B cell (primary cell): ENCODE results near the gene CLEC2L. TPM values are rescaled to one million over a fixed set of nuclear protein-coding genes. Genes with fewer than 3 reads are reported as not detected.

ENCODE experiments used
- ATAC-seq: fragments of 200-7000 bp; cut with Tn5 transposase; one replicate; pipeline ENCODE4 v1.10.0; 2021; ENCODE audit warnings: low read depth, mild to moderate bottlenecking, moderate number of reproducible peaks, moderate library complexity
- CTCF ChIA-PET: fragments of 350-600 bp; sonication (Branson Sonifier 250); formaldehyde crosslinking; loops from one replicate; lab custom pipeline; 2021; ENCODE audit warnings: antibody characterized with exemption, inconsistent platforms; lab: Charles Lee
- POLR2A ChIA-PET: fragments of 350-600 bp; sonication (Branson Sonifier 250); formaldehyde crosslinking; loops from one replicate; lab custom pipeline; 2021; ENCODE audit warnings: antibody characterized with exemption; lab: Charles Lee
- DNase-seq: peaks from one replicate; pipeline ENCODE4 v3.0.0; 2013
- H2AFZ ChIP-seq: 2 replicates; pipeline ENCODE4 v1.6.1; 2012; ENCODE audit warnings: mild to moderate bottlenecking, low read depth, low read length; ENCODE audit not compliant: insufficient read depth, poor library complexity, severe bottlenecking
- H3K27ac ChIP-seq, 2 donors: 1 replicate in 1 of 2; 2 replicates in 1 of 2; pipeline ENCODE4 v1.5.1; 2012 to 2013; ENCODE audit warnings: low read length in 2 of 2, mild to moderate bottlenecking in 2 of 2, moderate library complexity in 1 of 2
- H3K27me3 ChIP-seq, 4 experiments: fragments of 200-600 bp in 1 of 4; sonication (generic) in 1 of 4; replicated peaks in 1 of 4; 1 replicate in 2 of 4; 2 replicates in 2 of 4; pipeline versions ENCODE4 v1.6.1 to v1.7.0; 2013 to 2016; ENCODE audit warnings: low read length in 3 of 4, mild to moderate bottlenecking in 2 of 4, mixed read lengths in 1 of 4, moderate library complexity in 1 of 4; ENCODE audit not compliant: insufficient read depth in 4 of 4, control insufficient read depth in 3 of 4; ENCODE audit errors: control extremely low read depth in 1 of 4
- H3K36me3 ChIP-seq, 2 experiments: replicated peaks in 1 of 2; 1 replicate in 1 of 2; 2 replicates in 1 of 2; pipeline versions ENCODE4 v1.6.1 to v1.7.1; 2013; ENCODE audit warnings: low read length in 1 of 2; ENCODE audit not compliant: insufficient read depth in 2 of 2, control insufficient read depth in 1 of 2; ENCODE audit errors: control extremely low read depth in 1 of 2, extremely low read depth in 1 of 2
- H3K4me1 ChIP-seq, 2 donors: fragments of 200-600 bp in 1 of 2; sonication (generic) in 1 of 2; 1 replicate in 1 of 2; 2 replicates in 1 of 2; pipeline versions ENCODE4 v1.5.1 to v1.6.1; 2013 to 2017; ENCODE audit warnings: low read length in 2 of 2; ENCODE audit not compliant: control insufficient read depth in 2 of 2, insufficient read depth in 2 of 2
- H3K4me2 ChIP-seq: replicated peaks from 2 replicates; pipeline ENCODE3; 2012; ENCODE audit warnings: mild to moderate bottlenecking, low read depth, low read length; ENCODE audit not compliant: poor library complexity, severe bottlenecking
- H3K4me3 ChIP-seq, 5 experiments: fragments of 200-600 bp in 1 of 5; sonication (generic) in 1 of 5; 1 replicate in 3 of 5; 2 replicates in 2 of 5; pipeline versions ENCODE4 v1.5.1 to v1.7.0; 2011 to 2016; ENCODE audit warnings: low read length in 4 of 5, mild to moderate bottlenecking in 4 of 5, low read depth in 2 of 5, control low read depth in 1 of 5, moderate library complexity in 1 of 5; ENCODE audit not compliant: insufficient read depth in 1 of 5; ENCODE audit errors: control extremely low read depth in 1 of 5, extremely low read depth in 1 of 5
- H3K79me2 ChIP-seq: fragments of 200-600 bp; sonication (generic); one replicate; pipeline ENCODE4 v1.6.0; 2016; ENCODE audit warnings: low read length; ENCODE audit not compliant: control insufficient read depth, insufficient read depth
- H3K9ac ChIP-seq: fragments of 200-600 bp; sonication (generic); 2 replicates; pipeline ENCODE4 v1.6.1; 2017; ENCODE audit warnings: mild to moderate bottlenecking, low read length, moderate library complexity
- H3K9me3 ChIP-seq, 3 donors: one replicate each; pipeline versions ENCODE4 v1.6.1 to v1.7.1; 2013; ENCODE audit warnings: low read length in 2 of 3; ENCODE audit not compliant: control insufficient read depth in 2 of 3, insufficient read depth in 1 of 3; ENCODE audit errors: control extremely low read depth in 1 of 3
- H4K20me1 ChIP-seq: 2 replicates; pipeline ENCODE4 v1.6.0; 2012; ENCODE audit warnings: mild to moderate bottlenecking, low read length; ENCODE audit not compliant: insufficient read depth, control insufficient read depth, poor library complexity, severe bottlenecking
- H3K27ac Mint-ChIP-seq: one replicate; pipeline ENCODE4 v1.8.0; 2021; ENCODE audit warnings: mixed read lengths
- H3K27me3 Mint-ChIP-seq: one replicate; pipeline ENCODE4 v1.8.0; 2021; ENCODE audit warnings: mixed read lengths
- H3K4me1 Mint-ChIP-seq: one replicate; pipeline ENCODE4 v1.8.0; 2021; ENCODE audit warnings: mixed read lengths
- H3K4me3 Mint-ChIP-seq: one replicate; pipeline ENCODE4 v1.8.0; 2021; ENCODE audit warnings: mixed read lengths
- H3K9me3 Mint-ChIP-seq: one replicate; pipeline ENCODE4 v1.8.0; 2022; ENCODE audit warnings: mixed read lengths; ENCODE audit not compliant: insufficient read depth
- EZH2 ChIP-seq: IDR thresholded peaks from 2 replicates; pipeline ENCODE4 v1.6.1; 2012; ENCODE audit warnings: borderline replicate concordance, low read depth, mild to moderate bottlenecking, moderate library complexity, low read length; ENCODE audit not compliant: insufficient read depth, poor library complexity, severe bottlenecking
- WGBS: methylation state at CpG from one replicate; pipeline ENCODE4 v1.1.5; 2013; ENCODE audit warnings: missing lambda C conversion rate; ENCODE audit not compliant: insufficient coverage; 5-methylcytosine and 5-hydroxymethylcytosine counted together
- intact Hi-C: fragments of 100-400 bp; cut with micrococcal nuclease; formaldehyde crosslinking; loops from one replicate; pipeline ENCODE4 v1.10.0; 2022
- polyA plus RNA-seq: library from polyadenylated mRNA; depleted of rRNA; stranded (reverse); fragments of >200 nt; gene quantifications from 2 replicates; pipeline ENCODE4 v1.2.3, GENCODE V29; 2012
- total RNA-seq, 2 donors: library from RNA; stranded (reverse); fragments of 120-200 nt in 1 of 2; gene quantifications; 1 replicate in 1 of 2; 2 replicates in 1 of 2; pipeline versions ENCODE4 v1.2.3 to v1.2.4, GENCODE V29; 2013 to 2022
- TF ChIP-seq, protein P1 (sequence below): fragments of 200-600 bp; IDR thresholded peaks from one replicate; pipeline ENCODE4 v1.8.0; 2022; ENCODE audit warnings: antibody characterized with exemption, mild to moderate bottlenecking

The CLEC2L gene
- total and polyA plus RNA-seq, 2 donors (not counting 1 experiment from before 2014, with no cell fraction given), result not detected

- peaks cover 26% of the 10 kb centered on the region for H3K4me1 Mint-ChIP-seq
- no peaks in the 10 kb centered on the region for H4K20me1 ChIP-seq
- WGBS, result 50% methylated on average over 2 of the region's 5 CpGs
- H3K9me3 Mint-ChIP-seq, result peaks cover 9% of the 10 kb centered on the region
- H3K9ac ChIP-seq, result peak overlapping the region; percentile 47
- DNase-seq (peak; percentile 42), ATAC-seq (peak; percentile 51)
- H3K27me3 Mint-ChIP-seq, result peaks cover 7% of the 10 kb centered on the region
- no peaks in the 10 kb centered on the region for H3K79me2 ChIP-seq
- H3K4me3 Mint-ChIP-seq, result peak overlapping the region; percentile 3
- H3K4me2 ChIP-seq, result peak overlapping the region; percentile 60
- peak overlapping the region; percentile 68 for H2AFZ ChIP-seq
- H3K27ac ChIP-seq, result no peak overlapping the region
- ChIA-PET CTCF (interaction anchor here (1.0 kb wide), 1 partner anchor 10 kb away, joined by 3 read pairs; no protein-coding TSS in a partner anchor), POLR2A (no interaction called here)
- peaks cover 11 to 20% of the 10 kb centered on the region in 2 donors for H3K4me1 ChIP-seq
- no peaks in the 10 kb centered on the region for H3K36me3 ChIP-seq
- H3K27ac Mint-ChIP-seq, result no peak overlapping the region
- H3K9me3 ChIP-seq, result peaks cover 0 to 14% (median 0%) of the 10 kb centered on the region in 3 donors
- intact Hi-C loops, result no loop called here
- H3K27me3 ChIP-seq, result no peaks in the 10 kb centered on the region
- no peak for TF ChIP-seq EZH2
- TF ChIP-seq, protein P1, sequence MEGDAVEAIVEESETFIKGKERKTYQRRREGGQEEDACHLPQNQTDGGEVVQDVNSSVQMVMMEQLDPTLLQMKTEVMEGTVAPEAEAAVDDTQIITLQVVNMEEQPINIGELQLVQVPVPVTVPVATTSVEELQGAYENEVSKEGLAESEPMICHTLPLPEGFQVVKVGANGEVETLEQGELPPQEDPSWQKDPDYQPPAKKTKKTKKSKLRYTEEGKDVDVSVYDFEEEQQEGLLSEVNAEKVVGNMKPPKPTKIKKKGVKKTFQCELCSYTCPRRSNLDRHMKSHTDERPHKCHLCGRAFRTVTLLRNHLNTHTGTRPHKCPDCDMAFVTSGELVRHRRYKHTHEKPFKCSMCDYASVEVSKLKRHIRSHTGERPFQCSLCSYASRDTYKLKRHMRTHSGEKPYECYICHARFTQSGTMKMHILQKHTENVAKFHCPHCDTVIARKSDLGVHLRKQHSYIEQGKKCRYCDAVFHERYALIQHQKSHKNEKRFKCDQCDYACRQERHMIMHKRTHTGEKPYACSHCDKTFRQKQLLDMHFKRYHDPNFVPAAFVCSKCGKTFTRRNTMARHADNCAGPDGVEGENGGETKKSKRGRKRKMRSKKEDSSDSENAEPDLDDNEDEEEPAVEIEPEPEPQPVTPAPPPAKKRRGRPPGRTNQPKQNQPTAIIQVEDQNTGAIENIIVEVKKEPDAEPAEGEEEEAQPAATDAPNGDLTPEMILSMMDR, result no peak
- peak overlapping the region in 2 of 5 experiments; percentile 9 to 36 for H3K4me3 ChIP-seq
Observed at GRCh38 chr7:139494835-139495579, 28.5 kb upstream of the CLEC2L start.

DNA sequence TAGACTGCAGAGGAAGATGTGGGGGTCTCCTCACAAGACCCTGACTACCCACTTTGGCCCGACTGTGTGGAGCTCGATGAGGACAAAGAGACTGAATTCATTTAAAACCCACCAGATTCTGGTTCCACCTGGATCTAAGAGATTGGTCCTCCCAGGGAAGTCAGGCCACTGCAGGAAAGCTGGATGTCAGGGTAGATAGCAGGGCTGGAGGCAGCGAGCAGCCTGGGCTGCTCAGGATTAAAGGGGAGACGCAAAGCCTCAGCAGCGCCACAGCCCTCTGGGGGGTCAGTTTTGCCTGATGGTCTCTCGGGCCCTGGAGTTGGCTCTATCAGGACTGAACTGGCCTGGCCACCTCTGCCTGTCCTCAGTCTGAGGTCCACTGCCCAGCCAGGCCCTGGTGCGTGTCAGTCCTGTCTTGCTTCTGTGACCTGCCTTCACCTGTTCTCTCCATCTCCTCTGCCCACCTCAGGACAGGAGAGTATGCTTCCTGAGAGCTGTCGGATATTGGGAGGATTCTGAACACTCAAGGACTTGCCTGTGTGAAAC, 27.8 kb upstream of the CLEC2L start:
- Histone ChIP-seq H4K20me1 (no peaks in the 10 kb centered on the region), H2AFZ (peak overlapping the region; percentile 68), H3K27ac (no peak overlapping the region), H3K27me3 (peaks cover 0 to 1% (median 0%) of the 10 kb centered on the region in 4 experiments), H3K79me2 (no peaks in the 10 kb centered on the region), H3K4me3 (peak overlapping the region in 2 of 5 experiments; percentile 9 to 36), H3K9ac (peak overlapping the region; percentile 47), H3K4me2 (peak overlapping the region; percentile 60), H3K36me3 (no peaks in the 10 kb centered on the region), H3K4me1 (peaks cover 11 to 25% of the 10 kb centered on the region in 2 donors), H3K9me3 (peaks cover 0 to 14% (median 0%) of the 10 kb centered on the region in 3 donors)
- H3K27me3 Mint-ChIP-seq, result peaks cover 9% of the 10 kb centered on the region
- TF ChIP-seq EZH2, result no peak
- TF ChIP-seq, protein P1, result no peak
- ATAC-seq, result no peak
- no peak overlapping the region for H3K27ac Mint-ChIP-seq
- peaks cover 27% of the 10 kb centered on the region for H3K4me1 Mint-ChIP-seq
- DNase-seq, result no peak
- 92% methylated on average over 4 of the region's 8 CpGs for WGBS
- ChIA-PET CTCF (no interaction called here), POLR2A (no interaction called here)
- intact Hi-C loops, result no loop called here
- H3K4me3 Mint-ChIP-seq, result peak overlapping the region; percentile 3
- H3K9me3 Mint-ChIP-seq, result peaks cover 9% of the 10 kb centered on the region
